T-helper 2 cell treated with Interferon-gamma antibody and Interleukin-4, amounts not matched to agents 5 μg/mL and 100 μg/mL, for 36 hours (primary cell): ENCODE measurements around the gene USP8.
"Not testable (repeated sequence)": the region's sequence is repeated elsewhere in the genome, so short reads cannot be mapped to it uniquely, and the experiment has no call there.

Source experiments
- DNase-seq: peaks from one replicate; pipeline ENCODE4 v3.0.0; 2021; ENCODE audit warnings: low spot score
- H3K27ac Mint-ChIP-seq: one replicate; pipeline ENCODE4 v1.8.0; 2021; ENCODE audit warnings: mild to moderate bottlenecking, mixed read lengths
- H3K27me3 Mint-ChIP-seq: one replicate; pipeline ENCODE4 v1.8.0; 2021; ENCODE audit warnings: low read depth, mixed read lengths
- H3K36me3 Mint-ChIP-seq: one replicate; pipeline ENCODE4 v1.8.0; 2021; ENCODE audit warnings: low read depth, mixed read lengths
- H3K4me1 Mint-ChIP-seq: one replicate; pipeline ENCODE4 v1.8.0; 2021; ENCODE audit warnings: low read depth, mixed read lengths
- H3K4me3 Mint-ChIP-seq: one replicate; pipeline ENCODE4 v1.8.0; 2022; ENCODE audit warnings: mild to moderate bottlenecking, moderate library complexity, mixed read lengths
- H3K9me3 Mint-ChIP-seq: one replicate; pipeline ENCODE4 v1.8.0; 2021; ENCODE audit warnings: mixed read lengths

USP8 gene

DNA sequence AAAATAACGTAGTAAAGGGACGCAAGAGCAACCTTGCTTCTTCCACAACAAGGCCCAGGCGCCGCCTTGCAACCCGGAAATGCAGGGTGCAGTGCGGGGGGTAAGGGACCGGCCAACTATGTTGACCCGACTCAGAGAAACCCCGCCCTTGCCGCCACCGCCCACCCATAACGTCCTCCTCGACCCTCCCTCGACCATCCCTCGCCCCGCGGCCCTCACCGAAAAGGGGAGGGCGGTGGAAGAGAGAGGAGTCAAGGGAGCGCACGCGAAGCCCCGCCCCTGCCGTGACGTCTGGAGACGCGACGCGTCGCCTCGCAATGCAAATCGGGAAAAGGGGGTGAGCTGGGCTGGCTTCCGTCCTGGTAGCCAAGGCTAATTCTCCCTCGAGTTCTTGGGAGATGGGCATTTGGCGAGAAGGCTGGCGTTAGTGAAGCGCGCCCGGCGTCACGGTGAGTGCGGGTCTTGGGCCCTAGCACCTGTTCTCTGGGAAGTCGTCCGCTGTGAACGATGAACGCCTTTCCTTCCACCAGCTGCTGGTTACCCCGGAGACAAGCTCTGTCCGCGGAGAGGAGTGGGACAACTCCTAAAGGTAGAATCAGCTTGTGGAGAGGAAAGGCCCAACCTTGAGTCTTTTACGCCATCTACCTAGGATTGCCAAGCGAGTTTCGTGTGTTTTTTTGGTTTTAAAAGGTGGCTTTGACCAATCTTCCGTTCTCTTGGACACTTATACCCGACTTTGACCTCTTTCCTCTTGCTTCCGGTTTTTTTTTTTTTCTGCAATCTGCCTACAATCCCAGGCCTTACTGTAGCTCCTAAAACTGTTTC lies at the start of gene USP8:
TSS of gene USP8 (plus strand) at position 340 of the 825 bp plus-strand sequence. CDS start 14,669 bp downstream, outside the sequence.
- peaks cover 15% of the 10 kb centered on the region for H3K4me1 Mint-ChIP-seq
- peak; percentile 95 for DNase-seq
- H3K36me3 Mint-ChIP-seq = peaks cover 13% of the 10 kb centered on the region
- H3K27ac Mint-ChIP-seq = peak within 1 kb of the TSS; percentile 97
- no peaks in the 10 kb centered on the region for H3K27me3 Mint-ChIP-seq
- H3K9me3 Mint-ChIP-seq = no peaks in the 10 kb centered on the region
- peak within 1 kb of the TSS; percentile 99 for H3K4me3 Mint-ChIP-seq

GRCh38 chr15:50377867-50378751 lies 46.1 kb upstream of the USP8 start:
- H3K27me3 Mint-ChIP-seq = no peaks in the 10 kb centered on the region
- peak; percentile 23 for DNase-seq
- no peaks in the 10 kb centered on the region for H3K36me3 Mint-ChIP-seq
- peak overlapping the region; percentile 20 for H3K4me3 Mint-ChIP-seq
- H3K4me1 Mint-ChIP-seq = peaks cover 11% of the 10 kb centered on the region
- no peaks in the 10 kb centered on the region for H3K9me3 Mint-ChIP-seq
- peak overlapping the region; percentile 87 for H3K27ac Mint-ChIP-seq

DNA sequence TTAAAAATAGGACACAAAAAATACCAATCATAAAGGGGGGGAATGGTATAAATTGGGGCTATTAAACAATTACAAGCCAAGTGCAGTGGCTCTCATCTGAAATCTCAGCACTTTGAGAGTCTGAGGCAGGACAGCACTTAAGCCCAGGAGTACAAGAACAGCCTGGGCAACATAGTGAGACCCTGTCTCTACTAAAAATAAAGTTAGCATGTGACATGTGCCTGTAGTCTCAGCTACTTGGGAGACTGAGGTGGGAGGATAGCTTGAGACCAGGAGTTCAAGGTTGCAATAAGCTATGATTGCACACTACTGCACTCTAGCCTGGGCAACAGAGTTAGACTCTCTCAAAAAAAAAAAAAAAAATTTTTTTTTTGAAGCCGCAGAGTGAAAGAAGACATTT lies 45.4 kb upstream of the USP8 start:
- peak overlapping the region; percentile 87 for H3K27ac Mint-ChIP-seq
- no peak overlapping the region for H3K4me3 Mint-ChIP-seq
- no peaks in the 10 kb centered on the region for H3K9me3 Mint-ChIP-seq

GRCh38 chr15:50379413-50379812 lies 44.8 kb upstream of the USP8 start:
- H3K4me3 Mint-ChIP-seq, H3K27ac Mint-ChIP-seq, H3K36me3 Mint-ChIP-seq, H3K27me3 Mint-ChIP-seq, DNase-seq, H3K9me3 Mint-ChIP-seq: not testable (repeated sequence)
- peaks cover 11% of the 10 kb centered on the region for H3K4me1 Mint-ChIP-seq

More for the DNA sequence above, 45.4 kb upstream of the USP8 start:
- Mint-ChIP-seq H3K4me1 (peaks cover 11% of the 10 kb centered on the region), H3K27me3 (no peaks in the 10 kb centered on the region), H3K36me3 (no peaks in the 10 kb centered on the region)
- no peak for DNase-seq

DNA sequence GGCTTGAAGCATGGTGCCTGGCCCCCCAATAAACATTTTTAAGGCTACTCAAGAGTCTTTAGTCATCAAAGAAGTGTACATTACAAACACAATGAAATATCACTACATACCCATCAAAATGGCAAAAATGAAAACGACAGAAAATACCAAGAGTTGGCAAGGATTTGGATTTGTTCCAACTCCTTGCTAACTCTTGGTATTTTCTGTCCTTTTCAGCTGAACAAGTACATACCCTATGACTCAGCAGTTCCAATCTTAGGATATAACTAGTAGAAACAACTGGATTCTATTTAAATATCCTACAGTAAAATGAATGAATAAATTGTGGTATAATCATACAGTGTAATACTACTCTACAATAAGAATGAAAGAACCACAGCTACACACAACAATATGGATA lies 44.1 kb upstream of the USP8 start:
- DNase-seq = no peak
- H3K9me3 Mint-ChIP-seq = no peaks in the 10 kb centered on the region
- no peak overlapping the region for H3K27ac Mint-ChIP-seq
- H3K36me3 Mint-ChIP-seq = no peaks in the 10 kb centered on the region
- H3K27me3 Mint-ChIP-seq = no peaks in the 10 kb centered on the region
- H3K4me3 Mint-ChIP-seq = no peak overlapping the region
- H3K4me1 Mint-ChIP-seq = peaks cover 11% of the 10 kb centered on the region

- Mint-ChIP-seq H3K27me3 (no peaks in the 10 kb centered on the region), H3K4me3 (no peak overlapping the region), H3K4me1 (peaks cover 11% of the 10 kb centered on the region), H3K9me3 (no peaks in the 10 kb centered on the region), H3K36me3 (no peaks in the 10 kb centered on the region), H3K27ac (no peak overlapping the region)
- DNase-seq = no peak
Measured at GRCh38 chr15:50381438-50381837, 42.8 kb upstream of the USP8 start.

GRCh38 chr15:50382408-50382807 lies 41.8 kb upstream of the USP8 start:
- H3K27ac Mint-ChIP-seq, H3K4me3 Mint-ChIP-seq, H3K4me1 Mint-ChIP-seq, H3K36me3 Mint-ChIP-seq, H3K27me3 Mint-ChIP-seq, H3K9me3 Mint-ChIP-seq, DNase-seq: not testable (repeated sequence)

DNA sequence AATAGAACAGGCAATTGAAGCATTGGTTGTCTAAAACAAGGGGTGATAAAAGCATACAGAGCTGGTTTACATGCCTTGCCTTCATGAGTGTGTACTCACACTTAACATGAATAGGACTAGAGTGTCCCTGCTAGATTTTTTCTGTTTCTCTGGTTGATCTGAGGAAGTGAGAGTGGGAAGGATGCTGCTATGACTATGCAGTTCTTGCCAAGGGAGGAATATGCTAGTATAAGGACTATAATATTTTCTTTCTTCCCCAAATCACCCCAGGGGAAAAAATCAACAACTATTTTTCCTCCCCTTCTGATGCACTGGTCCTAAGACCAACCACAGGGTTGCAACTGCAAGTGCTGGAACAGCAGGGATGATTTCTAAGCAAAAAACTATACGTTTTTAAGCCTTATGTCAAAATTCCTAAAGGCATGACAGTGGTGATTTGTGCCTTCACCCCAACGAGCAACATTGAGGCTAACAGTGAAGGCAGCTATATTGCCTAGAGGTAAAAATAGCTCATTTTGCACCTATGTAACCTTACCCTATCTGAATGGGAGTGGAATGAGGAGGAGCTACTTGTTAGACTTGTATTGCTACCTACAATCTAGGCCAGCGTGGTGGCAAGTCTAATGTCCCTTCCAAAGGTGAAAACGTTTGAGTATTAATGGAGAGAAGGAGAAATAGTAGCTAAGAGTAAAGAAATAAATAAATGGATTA lies 33.5 kb upstream of the USP8 start:
- no peak for DNase-seq
- Mint-ChIP-seq H3K27me3 (no peaks in the 10 kb centered on the region), H3K27ac (no peak overlapping the region), H3K4me3 (no peak overlapping the region), H3K4me1 (peaks cover 5% of the 10 kb centered on the region), H3K36me3 (no peaks in the 10 kb centered on the region), H3K9me3 (no peaks in the 10 kb centered on the region)

- not testable (repeated sequence) for H3K27ac Mint-ChIP-seq, H3K9me3 Mint-ChIP-seq, H3K36me3 Mint-ChIP-seq, H3K4me3 Mint-ChIP-seq, H3K27me3 Mint-ChIP-seq, H3K4me1 Mint-ChIP-seq, DNase-seq
Measured at GRCh38 chr15:50391561-50391960, 32.6 kb upstream of the USP8 start.

DNA sequence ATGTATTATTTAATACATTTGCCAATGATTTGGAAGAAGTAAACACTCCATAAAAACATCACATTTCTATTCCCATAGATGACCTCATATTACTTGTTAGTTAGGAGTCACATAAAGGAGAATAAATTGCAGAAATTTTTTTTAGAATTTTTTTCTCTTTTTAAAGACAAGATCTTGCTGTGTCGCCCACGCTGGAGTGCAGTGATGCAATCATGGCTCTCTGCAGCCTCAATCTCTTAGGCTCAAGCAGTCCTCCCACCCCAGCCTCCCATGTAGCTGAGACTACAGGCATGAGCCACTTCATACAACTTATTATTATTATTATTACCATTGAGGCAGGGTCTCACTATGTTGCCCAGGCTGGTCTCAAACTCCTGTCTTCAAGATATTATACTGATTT lies 12.3 kb upstream of the USP8 start:
- H3K4me3 Mint-ChIP-seq = no peak overlapping the region
- H3K27ac Mint-ChIP-seq = no peak overlapping the region
- peaks cover 8% of the 10 kb centered on the region for H3K27me3 Mint-ChIP-seq
- H3K9me3 Mint-ChIP-seq = no peaks in the 10 kb centered on the region
- no peak for DNase-seq
- no peaks in the 10 kb centered on the region for H3K4me1 Mint-ChIP-seq
- H3K36me3 Mint-ChIP-seq = no peaks in the 10 kb centered on the region

- Mint-ChIP-seq H3K4me1 (no peaks in the 10 kb centered on the region), H3K27me3 (peaks cover 4% of the 10 kb centered on the region), H3K9me3 (no peaks in the 10 kb centered on the region), H3K4me3 (no peak overlapping the region), H3K36me3 (no peaks in the 10 kb centered on the region), H3K27ac (no peak overlapping the region)
- no peak for DNase-seq
Measured at GRCh38 chr15:50414624-50415023, 9.6 kb upstream of the USP8 start.

- Mint-ChIP-seq H3K4me3 (no peak overlapping the region), H3K36me3 (no peaks in the 10 kb centered on the region), H3K27ac (no peak overlapping the region), H3K9me3 (no peaks in the 10 kb centered on the region), H3K27me3 (peaks cover 4% of the 10 kb centered on the region), H3K4me1 (no peaks in the 10 kb centered on the region)
- no peak for DNase-seq
Measured at GRCh38 chr15:50415752-50416404, 8.3 kb upstream of the USP8 start.

DNA sequence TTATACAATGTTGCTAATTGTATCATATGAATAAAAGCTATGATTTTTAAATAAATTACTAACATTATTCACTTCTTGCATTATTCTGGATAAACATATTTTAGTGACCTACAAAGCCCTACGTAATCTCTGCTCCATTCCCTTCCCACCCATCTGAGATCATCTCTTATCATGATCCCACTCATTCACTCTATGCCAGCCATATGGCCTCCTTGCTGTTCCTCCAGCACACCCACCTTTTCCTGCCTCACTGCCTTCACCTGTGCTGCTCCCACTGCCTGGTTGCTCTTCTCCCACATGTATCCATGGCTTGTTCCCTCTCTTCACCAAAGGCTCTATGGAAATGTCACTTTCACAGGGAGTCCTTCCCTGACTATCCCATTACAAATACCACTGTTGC lies 7.3 kb upstream of the USP8 start:
- Mint-ChIP-seq H3K4me3 (no peak overlapping the region), H3K9me3 (no peaks in the 10 kb centered on the region), H3K27me3 (peaks cover 4% of the 10 kb centered on the region), H3K4me1 (no peaks in the 10 kb centered on the region), H3K27ac (no peak overlapping the region), H3K36me3 (no peaks in the 10 kb centered on the region)
- no peak for DNase-seq
